GM21360 (cell line): ENCODE results near the gene ADAM29.
"Not testable (repeated sequence)": the region's sequence is repeated elsewhere in the genome, so short reads cannot be mapped to it uniquely, and the experiment has no call there.

Experiments used
- ATAC-seq: cut with Tn5 transposase; IDR thresholded peaks from one replicate; pipeline ENCODE4 v1.9.1; 2021; ENCODE audit warnings: mild to moderate bottlenecking, moderate library complexity; ENCODE audit not compliant: unreplicated experiment

The ADAM29 gene

DNA sequence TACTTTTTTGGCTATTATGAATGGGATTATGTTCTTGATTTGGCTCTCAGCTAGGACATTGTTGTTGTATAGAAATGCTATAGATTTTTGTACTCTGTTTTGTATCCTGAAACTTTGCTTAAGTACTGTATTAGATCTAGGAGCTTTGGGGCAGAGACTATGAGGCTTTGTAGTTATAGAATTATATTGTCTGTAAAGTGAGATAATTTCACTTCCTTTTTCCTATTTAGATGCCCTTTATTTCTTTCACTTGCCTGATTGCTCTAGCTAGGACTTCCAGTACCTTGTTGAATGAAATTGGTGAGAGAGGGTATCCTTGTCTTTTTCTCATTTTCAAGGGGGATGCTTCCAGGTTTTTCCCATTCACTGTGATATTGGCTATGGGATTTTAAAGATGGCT is 28.1 kb downstream of the ADAM29 start:
- ATAC-seq: no peak

DNA sequence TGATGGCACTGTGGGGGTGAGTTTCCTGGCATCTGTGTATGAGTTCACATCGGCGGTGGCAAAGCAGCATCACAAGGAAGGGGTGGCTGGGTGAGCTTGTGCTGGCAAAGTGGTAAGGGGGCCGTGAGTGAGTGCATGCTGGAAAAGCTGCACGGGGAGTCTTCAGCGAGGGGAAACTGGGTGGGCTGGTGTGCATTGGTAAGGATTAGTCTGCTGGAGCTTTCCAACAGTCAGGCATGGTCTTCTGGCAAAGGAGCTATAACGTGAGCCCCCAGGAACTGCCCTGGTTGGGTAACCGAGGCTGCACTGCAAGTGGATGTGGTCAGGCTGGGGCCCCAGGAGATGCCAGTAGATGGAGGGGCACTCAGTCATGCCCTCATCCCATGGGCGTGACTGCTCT is 30.7 kb downstream of the ADAM29 start:
- ATAC-seq: no peak

DNA sequence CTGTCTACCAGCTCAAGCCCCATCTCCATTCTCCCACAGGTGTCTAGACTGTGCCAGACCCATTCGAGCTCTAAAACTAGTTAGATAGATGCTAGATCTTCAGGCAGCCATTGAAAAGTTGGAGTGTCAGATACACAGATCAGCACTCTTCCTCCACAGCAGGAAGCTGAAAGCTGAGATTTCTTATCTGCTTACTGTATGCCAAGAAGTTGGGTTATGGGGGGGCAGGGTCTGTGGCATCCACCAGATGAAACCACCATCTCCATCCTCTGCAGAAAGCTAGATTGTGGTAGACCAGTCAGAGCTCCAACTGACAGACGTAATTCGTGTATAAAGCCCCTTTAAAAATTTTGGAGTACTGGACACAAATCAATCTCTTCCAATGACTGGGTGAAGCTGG is 54.8 kb downstream of the ADAM29 start:
- no peak for ATAC-seq

DNA sequence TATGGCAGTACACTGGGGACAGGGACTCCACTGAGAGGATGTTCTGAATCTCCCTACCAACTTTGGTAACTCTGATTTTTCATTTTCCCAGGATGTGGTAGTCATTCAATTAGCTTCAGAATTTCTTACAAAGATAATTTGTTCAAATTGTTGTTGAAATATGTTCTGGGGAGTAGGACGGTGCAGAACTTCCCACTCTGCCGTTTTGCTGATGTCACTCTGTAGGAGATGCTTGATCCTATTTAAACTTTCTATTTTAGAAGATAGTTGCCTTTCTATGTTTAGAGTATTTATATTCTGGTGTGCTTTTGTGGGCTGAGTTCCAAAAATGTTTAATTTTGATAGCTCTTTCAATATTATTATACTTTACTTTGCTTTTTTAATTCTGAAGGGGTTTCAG is 55.2 kb downstream of the ADAM29 start:
- ATAC-seq: no peak

DNA sequence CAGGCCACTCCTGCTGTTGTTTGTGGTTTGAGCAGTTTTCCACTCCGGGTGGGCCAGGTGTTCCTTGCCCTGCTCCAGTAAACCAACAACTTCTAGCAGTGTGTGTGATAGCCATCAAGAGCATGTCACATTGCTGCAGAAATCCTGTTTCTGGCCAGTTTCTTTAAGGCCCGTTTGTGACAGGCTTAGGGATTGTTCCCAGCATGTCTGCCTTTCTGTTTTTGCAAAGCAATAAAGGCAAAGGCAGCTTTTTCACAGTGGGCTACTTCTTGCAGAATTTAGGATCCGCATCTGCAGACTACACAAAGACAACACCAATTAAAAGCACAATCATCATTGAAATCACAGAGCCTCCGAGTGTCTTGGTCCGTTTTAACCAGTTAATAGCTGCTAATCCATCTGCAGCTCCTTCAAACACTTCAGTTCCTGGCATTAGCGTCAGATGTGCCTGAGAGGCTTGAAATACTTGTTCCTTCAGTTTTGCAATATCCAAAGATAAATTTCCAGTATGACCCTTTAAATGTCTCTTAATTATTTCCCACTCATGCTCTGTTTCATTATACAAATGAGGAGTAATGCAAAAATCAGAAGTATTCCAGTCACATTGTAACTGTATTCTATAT is 65.1 kb downstream of the ADAM29 start:
- ATAC-seq: no peak

DNA sequence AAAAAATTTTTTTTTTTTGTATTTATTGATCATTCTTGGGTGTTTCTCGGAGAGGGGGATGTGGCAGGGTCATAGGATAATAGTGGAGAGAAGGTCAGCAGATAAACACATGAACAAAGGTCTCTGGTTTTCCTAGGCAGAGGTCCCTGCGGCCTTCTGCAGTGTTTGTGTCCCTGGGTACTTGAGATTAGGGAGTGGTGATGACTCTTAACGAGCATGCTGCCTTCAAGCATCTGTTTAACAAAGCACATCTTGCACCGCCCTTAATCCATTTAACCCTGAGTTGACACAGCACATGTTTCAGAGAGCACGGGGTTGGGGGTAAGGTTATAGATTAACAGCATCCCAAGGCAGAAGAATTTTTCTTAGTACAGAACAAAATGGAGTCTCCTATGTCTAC is 65.7 kb downstream of the ADAM29 start:
- not testable (repeated sequence) for ATAC-seq

DNA sequence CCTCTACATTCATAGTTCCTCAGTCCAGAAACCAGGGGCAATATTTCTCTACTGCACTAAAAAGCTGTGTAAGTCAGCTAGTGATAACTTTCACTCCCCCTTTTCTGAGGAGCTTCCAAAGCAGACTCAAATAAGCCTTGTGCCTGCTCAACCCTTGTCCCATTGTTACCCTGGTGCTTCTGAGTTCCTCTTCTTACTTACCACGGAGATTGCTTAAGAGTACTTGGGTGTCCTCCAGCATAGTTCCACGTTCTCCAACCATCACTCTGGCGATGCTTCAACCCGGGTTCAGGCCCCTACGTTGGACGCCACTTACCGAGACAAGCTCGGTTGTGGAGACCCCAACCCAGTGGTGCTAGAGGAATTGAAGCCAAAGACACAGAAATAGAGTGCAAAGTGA is 71.6 kb downstream of the ADAM29 start:
- no peak for ATAC-seq

DNA sequence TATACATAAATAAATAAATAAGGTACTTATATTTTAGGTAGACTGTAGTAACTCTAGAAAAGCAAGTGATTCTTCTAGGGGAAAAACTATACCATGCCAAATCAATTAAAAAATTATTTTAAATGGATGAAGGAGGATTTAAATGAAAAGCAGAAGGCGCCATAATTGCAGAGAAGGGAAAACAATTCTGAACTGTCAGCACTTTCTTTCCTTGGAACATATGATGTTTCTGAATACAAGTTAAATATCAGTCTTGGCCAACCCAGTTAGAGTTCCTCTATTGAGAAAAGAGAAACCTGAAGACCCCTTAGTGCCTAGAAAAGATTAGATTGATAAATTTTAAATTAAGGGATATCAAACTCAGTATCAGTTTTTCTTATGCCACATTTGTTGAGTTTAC is 75.8 kb downstream of the ADAM29 start:
- ATAC-seq: no peak

DNA sequence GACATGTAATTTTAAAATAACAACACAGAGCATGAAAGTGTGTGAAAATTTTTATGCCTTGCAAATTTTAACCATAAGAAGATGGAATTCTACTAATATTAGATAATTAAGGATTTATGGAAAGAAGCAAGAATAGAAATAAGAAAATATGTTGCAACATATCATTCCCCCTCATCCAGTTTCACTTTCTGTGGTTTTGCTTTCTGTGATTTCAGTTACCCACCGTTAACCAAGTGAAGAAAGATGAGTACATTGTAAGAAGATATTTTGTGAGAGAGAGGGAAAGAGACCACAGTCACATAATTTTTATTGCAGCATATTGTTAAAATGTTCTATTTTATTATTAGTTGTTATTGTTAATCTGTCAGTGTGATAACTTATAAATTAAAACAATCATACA is 77.9 kb downstream of the ADAM29 start:
- ATAC-seq: no peak

DNA sequence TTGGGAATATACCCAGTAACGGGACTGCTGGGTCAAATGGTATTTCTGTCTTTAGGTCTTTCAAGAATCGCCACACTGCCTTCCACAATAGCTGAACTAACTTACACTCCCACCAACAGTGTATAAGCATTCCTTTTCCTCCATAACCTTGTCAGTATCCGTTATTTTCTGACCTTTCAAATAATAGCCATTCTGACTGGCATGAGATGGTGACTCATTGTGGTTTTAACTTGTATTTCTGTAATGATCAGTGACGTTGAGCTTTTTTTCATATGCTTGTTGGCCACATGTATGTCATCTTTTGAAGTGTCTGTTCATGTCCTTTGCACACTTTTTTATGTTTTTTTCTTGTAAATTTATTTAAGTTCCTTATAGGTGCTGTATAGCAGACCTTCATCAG is 81.2 kb downstream of the ADAM29 start:
- no peak for ATAC-seq

DNA sequence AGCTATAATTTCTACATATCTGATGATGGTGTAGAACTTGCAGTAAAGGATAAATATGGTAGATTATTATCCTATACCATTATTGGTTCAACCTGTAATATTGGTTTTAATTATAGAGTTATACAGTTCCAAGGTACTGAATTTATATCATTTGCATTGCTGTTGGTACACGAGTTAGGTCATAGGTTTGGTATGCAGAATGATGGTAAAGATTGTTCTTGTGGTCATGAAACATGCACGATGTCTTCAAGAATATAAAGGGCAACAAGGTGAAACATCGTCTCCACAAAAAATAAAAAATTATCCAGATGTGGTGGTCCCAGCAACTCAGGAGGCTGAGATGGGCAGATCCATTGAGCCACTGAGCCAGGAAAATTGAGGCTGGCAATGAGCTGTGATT is 99.6 kb downstream of the ADAM29 start:
- ATAC-seq: no peak

DNA sequence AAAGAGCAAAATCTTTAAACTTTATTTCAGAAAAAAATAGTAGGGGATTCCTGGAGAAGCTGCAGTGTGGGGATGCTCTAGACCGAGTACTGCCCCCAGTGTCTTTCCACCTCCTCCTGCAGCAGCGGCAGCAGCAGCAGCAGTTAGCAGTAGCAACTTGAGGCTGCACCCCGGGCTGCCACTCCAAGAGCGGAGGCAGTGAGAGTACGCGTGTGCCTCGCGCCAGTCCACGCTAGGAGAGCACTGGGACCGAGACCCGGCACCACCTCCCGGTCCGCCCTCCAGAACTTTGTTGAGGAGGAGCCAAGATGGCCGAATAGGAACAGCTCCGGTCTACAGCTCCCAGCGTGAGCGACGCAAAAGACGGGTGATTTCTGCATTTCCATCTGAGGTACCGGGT is 101.3 kb downstream of the ADAM29 start:
- not testable (repeated sequence) for ATAC-seq
